Measurements from ENCODE around the gene ST6GALNAC3.

DNA sequence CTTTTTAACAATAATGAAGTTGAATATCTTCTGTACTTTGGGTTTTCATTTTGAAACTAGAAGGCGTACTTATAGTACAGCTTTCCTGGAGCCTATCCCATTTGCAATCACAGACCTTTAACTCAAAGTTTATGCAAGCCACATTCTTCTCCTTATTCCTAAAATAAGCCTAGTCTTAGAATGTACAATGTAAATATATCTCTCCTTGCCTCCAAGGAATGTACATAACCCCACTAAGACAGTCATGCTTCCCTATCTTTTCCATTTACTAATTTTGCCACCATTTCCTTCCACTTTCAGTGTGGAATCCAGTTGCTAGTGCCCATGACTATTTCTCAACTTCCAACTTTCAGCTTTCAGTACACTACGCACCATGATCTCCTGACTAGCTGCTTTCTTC lies 327.6 kb downstream of the ST6GALNAC3 start:
- TF ChIP-seq GATA2 (IDR thresholded peaks at IDR 0.05; ENCODE audit: low read depth, low read length): no peak
- no peak for TF ChIP-seq GATA3 (IDR thresholded peaks at IDR 0.05; ENCODE audit: low read depth, low read length)
